Measurements from ENCODE around the gene PATJ.
"Not testable (repeated sequence)": the region's sequence is repeated elsewhere in the genome, so short reads cannot be mapped to it uniquely, and the experiment has no call there.

Gene PATJ

GRCh38 chr1:61749574-61749973 is 7.3 kb downstream of the PATJ start:
- DNase-seq = no peak

GRCh38 chr1:61752921-61753389 is 10.7 kb downstream of the PATJ start:
- no peak for DNase-seq

- DNase-seq = no peak
Observed at GRCh38 chr1:61753998-61754508, 11.8 kb downstream of the PATJ start.

GRCh38 chr1:61754545-61754944 is 12.3 kb downstream of the PATJ start:
- no peak for DNase-seq

- DNase-seq = no peak
Observed at GRCh38 chr1:61756773-61757172, 14.5 kb downstream of the PATJ start.

- DNase-seq = no peak
Observed at GRCh38 chr1:61757950-61758349, 15.7 kb downstream of the PATJ start.

- no peak for DNase-seq
Observed at GRCh38 chr1:61770131-61770530, 27.9 kb downstream of the PATJ start.

- DNase-seq = no peak
Observed at GRCh38 chr1:61776091-61776490, 33.8 kb downstream of the PATJ start.

GRCh38 chr1:61779231-61779630 is 37.0 kb downstream of the PATJ start:
- DNase-seq = no peak

- DNase-seq = no peak
Observed at GRCh38 chr1:61781151-61781550, 38.9 kb downstream of the PATJ start.

- peak; percentile 33 for DNase-seq
Observed at GRCh38 chr1:61782771-61783170, 40.5 kb downstream of the PATJ start.

GRCh38 chr1:61784726-61785125 is 42.4 kb downstream of the PATJ start:
- DNase-seq = no peak

GRCh38 chr1:61790837-61791236 is 48.6 kb downstream of the PATJ start:
- DNase-seq = no peak

- no peak for DNase-seq
Observed at GRCh38 chr1:61797045-61797755, 54.9 kb downstream of the PATJ start.

GRCh38 chr1:61801047-61801446 is 58.8 kb downstream of the PATJ start:
- DNase-seq = not testable (repeated sequence)

GRCh38 chr1:61807606-61808140 is 65.4 kb downstream of the PATJ start:
- no peak for DNase-seq

- DNase-seq = no peak
Observed at GRCh38 chr1:61808321-61808720, 66.0 kb downstream of the PATJ start.

- no peak for DNase-seq
Observed at GRCh38 chr1:61808968-61809367, 66.7 kb downstream of the PATJ start.

GRCh38 chr1:61812916-61813315 is 70.6 kb downstream of the PATJ start:
- no peak for DNase-seq

- DNase-seq = no peak
Observed at GRCh38 chr1:61816191-61816590, 73.9 kb downstream of the PATJ start.

GRCh38 chr1:61818992-61819391 is 76.7 kb downstream of the PATJ start:
- no peak for DNase-seq

- DNase-seq = no peak
Observed at GRCh38 chr1:61819421-61819820, 77.1 kb downstream of the PATJ start.

- DNase-seq = no peak
Observed at GRCh38 chr1:61825393-61825792, 83.1 kb downstream of the PATJ start.

- DNase-seq = no peak
Observed at GRCh38 chr1:61828805-61829204, 86.5 kb downstream of the PATJ start.

- DNase-seq = no peak
Observed at GRCh38 chr1:61836649-61837048, 94.4 kb downstream of the PATJ start.

All from activated T-cell treated with anti-CD3 and anti-CD28 coated beads, Interleukin-2, amount 50 U/mL, for 1 hour (primary cell).